NT2/D1 (cell line): ENCODE results near the gene UACA.

Experiments
- SUZ12 ChIP-seq: IDR thresholded peaks from 2 replicates; pipeline ENCODE4 v1.6.1; 2011; ENCODE audit not compliant: insufficient read length, insufficient read depth; ENCODE audit errors: extremely low read depth
- YY1 ChIP-seq: IDR thresholded peaks from 2 replicates; pipeline ENCODE4 v1.6.1; 2011; ENCODE audit not compliant: insufficient read length, insufficient read depth
- ZNF274 ChIP-seq: IDR thresholded peaks from 2 replicates; pipeline ENCODE4 v1.6.1; 2011; ENCODE audit warnings: mild to moderate bottlenecking, low read depth, low read length

DNA sequence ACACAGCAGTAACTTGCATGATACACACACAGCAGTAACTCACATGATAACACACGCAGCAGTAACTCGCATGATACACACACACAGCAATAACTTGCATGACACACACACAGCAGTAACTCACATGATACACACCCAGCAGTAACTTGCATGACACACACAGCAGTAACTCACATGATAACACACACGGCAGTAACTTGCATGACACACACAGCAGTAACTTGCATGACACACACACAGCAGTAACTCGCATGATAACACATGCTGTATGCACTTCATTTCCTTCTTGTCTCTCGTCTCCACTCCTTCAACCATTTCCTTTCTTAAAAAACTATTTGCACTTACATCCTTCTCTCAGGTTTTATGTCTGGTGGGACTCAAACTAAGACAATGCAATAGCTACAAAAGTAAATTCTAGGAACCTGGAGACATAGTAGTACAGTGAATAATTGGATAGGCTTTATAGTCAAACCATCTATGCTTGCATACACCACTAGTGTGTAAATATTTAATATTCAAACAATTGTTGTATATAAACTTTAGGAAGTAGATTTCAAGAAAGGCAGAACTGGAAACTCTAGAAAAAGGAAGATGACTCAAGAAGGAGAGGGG is 130.8 kb downstream of the UACA start:
- TF ChIP-seq YY1 (no peak), ZNF274 (no peak), SUZ12 (no peak)
